Lower leg skin (tissue), 4 donors: ENCODE results near the gene CABP7. TPM values are rescaled to one million over a fixed set of nuclear protein-coding genes. Genes with fewer than 3 reads are reported as not detected.

Experiments used
- DNase-seq, 2 donors: peaks; one replicate each; pipeline ENCODE4 v3.0.0-alpha.2; 2019; ENCODE audit warnings: low spot score in 2 of 2
- H3K4me3 ChIP-seq: fragments of 200-600 bp; sonication (generic); 2 replicates; pipeline ENCODE4 v1.5.1; 2017; ENCODE audit warnings: mild to moderate bottlenecking, low read depth; ENCODE audit not compliant: poor library complexity, severe bottlenecking
- POLR2A ChIP-seq, 2 donors: fragments of 450-650 bp; IDR thresholded peaks; one replicate each; pipeline ENCODE4 v1.6.1; 2016 to 2017; ENCODE audit warnings: antibody characterized with exemption in 2 of 2, mild to moderate bottlenecking in 1 of 2, moderate library complexity in 1 of 2
- WGBS, 2 donors: methylation state at CpG; one replicate each; pipeline ENCODE4 v1.1.5; 2018; 5-methylcytosine and 5-hydroxymethylcytosine counted together
- intact Hi-C: fragments of 100-400 bp; cut with DNase I; formaldehyde crosslinking; loops from one replicate; pipeline ENCODE4 v1.15.0; 2023; ENCODE audit warnings: low total_unique reads
- total RNA-seq, 4 donors: library from RNA; depleted of rRNA; stranded (reverse); fragments of >200 nt; gene quantifications; one replicate each; pipeline ENCODE4 v1.1.0, GENCODE V29; 2016
- TF ChIP-seq, protein P1 (sequence below), 3 donors: fragments of 450-650 bp; IDR thresholded peaks; one replicate each; pipeline ENCODE4 v1.5.1; 2016; ENCODE audit warnings: antibody characterized with exemption in 3 of 3, mild to moderate bottlenecking in 3 of 3, moderate library complexity in 2 of 3

The CABP7 gene
- total RNA-seq, 4 donors from 2014 or later = not detected

DNA sequence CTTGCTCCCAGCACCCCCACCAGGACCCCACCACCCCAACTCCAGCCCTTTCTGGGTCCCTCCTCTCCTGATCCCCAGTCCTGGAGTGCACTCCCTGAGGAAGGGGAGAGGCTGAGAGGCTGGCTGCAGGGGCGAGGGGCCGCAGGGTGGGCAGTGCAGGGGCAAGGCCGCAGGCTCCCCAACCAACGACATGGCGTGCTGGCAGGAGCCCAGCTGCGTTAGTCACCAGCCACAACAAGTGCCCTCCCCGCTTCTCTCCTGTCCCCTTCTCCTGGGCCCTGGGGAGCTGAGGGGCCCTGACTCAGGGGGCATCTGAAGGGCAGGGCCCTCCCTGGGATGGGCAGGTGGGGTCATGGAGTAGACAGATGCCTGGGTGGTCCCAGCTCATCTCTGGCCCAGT lies 2.3 kb downstream of the CABP7 start:
- DNase-seq = no peak
- 72 to 89% methylated on average over 3 to 7 of the region's 7 CpGs for WGBS, 2 donors
- intact Hi-C loops = no loop called here
- TF ChIP-seq POLR2A (IDR thresholded peaks at IDR 0.05) = no peak
- TF ChIP-seq, protein P1, sequence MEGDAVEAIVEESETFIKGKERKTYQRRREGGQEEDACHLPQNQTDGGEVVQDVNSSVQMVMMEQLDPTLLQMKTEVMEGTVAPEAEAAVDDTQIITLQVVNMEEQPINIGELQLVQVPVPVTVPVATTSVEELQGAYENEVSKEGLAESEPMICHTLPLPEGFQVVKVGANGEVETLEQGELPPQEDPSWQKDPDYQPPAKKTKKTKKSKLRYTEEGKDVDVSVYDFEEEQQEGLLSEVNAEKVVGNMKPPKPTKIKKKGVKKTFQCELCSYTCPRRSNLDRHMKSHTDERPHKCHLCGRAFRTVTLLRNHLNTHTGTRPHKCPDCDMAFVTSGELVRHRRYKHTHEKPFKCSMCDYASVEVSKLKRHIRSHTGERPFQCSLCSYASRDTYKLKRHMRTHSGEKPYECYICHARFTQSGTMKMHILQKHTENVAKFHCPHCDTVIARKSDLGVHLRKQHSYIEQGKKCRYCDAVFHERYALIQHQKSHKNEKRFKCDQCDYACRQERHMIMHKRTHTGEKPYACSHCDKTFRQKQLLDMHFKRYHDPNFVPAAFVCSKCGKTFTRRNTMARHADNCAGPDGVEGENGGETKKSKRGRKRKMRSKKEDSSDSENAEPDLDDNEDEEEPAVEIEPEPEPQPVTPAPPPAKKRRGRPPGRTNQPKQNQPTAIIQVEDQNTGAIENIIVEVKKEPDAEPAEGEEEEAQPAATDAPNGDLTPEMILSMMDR (IDR thresholded peaks at IDR 0.05) = no peak
- H3K4me3 ChIP-seq = no peak overlapping the region

DNA sequence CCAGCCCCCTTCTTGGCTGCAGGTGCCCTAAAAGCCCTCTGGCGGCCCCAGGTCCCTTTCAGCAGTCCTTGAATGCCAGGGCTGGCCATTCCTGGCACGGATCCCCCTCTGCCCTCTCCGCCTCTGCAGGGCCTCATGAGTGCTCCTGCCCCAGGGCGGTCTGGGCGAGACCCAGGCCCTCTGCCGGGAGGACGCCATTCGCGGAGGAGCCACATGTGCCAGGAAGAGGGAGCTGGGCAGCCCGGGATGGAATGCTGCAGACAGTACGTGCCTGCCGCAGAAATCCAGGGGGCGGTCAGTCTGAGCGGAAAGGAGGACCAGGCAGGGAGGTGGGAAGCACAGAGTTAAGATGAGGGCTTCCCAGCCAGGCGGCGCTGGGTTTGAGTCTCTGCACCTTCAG lies 2.8 kb downstream of the CABP7 start:
- TF ChIP-seq, protein P1 (IDR thresholded peaks at IDR 0.05) = no peak
- TF ChIP-seq POLR2A (IDR thresholded peaks at IDR 0.05) = no peak
- H3K4me3 ChIP-seq = no peak overlapping the region
- WGBS, 2 donors = 75 to 81% methylated on average over 15 to 16 of the region's 16 CpGs
- no peak for DNase-seq
- intact Hi-C loops = no loop called here

DNA sequence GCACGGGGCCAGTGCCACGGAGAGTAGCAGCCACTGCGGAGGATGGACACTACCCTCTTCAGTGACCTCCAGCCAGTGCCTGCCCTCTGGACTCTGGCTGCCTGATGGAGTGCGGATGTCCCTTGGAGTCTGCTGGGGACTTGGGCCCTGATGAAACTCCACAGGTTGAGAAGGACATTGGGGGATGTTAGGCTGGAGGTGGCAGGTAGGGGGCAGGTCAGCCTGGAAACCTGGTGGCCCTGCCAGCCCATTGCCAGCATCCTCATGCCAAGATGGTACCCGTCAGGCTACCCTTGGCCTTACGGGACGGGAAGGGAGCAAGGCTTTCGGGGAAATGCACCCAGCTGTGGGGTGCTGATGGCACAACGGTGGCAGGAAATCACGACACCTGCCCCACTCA lies 4.0 kb downstream of the CABP7 start:
- H3K4me3 ChIP-seq = no peak overlapping the region
- intact Hi-C loops = no loop called here
- TF ChIP-seq, protein P1 (IDR thresholded peaks at IDR 0.05) = no peak
- TF ChIP-seq POLR2A (IDR thresholded peaks at IDR 0.05) = no peak
- no peak for DNase-seq
- 93 to 100% methylated on average over 1 to 10 of the region's 10 CpGs for WGBS, 2 donors

DNA sequence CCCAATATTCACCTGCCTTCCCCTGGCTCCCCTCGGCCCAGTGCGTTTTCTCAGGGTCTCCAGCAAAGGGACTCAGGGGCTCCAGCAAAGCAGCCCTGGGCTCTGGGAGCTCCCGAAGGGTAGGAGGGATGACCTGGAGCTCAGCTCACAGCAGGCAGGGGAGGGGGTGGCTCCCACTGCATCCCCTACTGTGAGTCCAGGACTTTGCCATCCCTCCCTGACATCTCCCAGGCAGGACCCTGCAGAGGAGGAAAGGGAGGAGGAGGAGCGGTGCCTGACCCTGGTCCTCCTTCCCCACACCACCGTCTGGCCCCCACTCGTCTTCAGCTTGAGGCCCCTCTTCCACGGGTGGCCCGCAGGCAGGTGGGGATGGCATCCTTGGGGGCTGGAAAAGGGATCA lies 5.0 kb downstream of the CABP7 start:
- TF ChIP-seq, protein P1 (IDR thresholded peaks at IDR 0.05) = no peak
- no peak for TF ChIP-seq POLR2A (IDR thresholded peaks at IDR 0.05)
- WGBS, 2 donors = 73 to 74% methylated on average over 6 to 8 of the region's 8 CpGs
- no peak overlapping the region for H3K4me3 ChIP-seq
- DNase-seq = no peak
- intact Hi-C loops = no loop called here

DNA sequence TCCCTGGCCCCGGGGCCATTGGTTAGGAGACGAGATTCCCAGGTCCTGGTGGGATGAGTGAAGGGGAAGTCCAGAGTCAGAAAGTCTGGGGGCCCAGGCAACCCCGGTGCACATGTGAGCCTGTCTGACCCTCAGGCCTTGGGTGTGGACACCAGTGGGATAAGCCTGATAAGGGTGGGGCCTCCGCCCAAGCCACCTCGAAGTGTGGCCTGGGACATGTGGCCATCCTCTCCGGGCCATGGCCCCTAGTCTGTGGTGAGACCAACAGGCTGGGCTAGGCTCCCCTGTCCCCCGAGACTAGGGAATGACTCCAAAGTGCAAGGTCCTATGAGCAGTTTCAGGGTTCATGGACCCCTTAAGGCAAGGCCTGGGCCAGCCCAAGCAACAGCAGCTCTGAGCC lies 6.3 kb downstream of the CABP7 start:
- 72 to 75% methylated on average over 7 of the region's 7 CpGs for WGBS, 2 donors
- no peak overlapping the region for H3K4me3 ChIP-seq
- intact Hi-C loops = no loop called here
- no peak for DNase-seq
- no peak for TF ChIP-seq POLR2A (IDR thresholded peaks at IDR 0.05)
- TF ChIP-seq, protein P1 (IDR thresholded peaks at IDR 0.05) = no peak

DNA sequence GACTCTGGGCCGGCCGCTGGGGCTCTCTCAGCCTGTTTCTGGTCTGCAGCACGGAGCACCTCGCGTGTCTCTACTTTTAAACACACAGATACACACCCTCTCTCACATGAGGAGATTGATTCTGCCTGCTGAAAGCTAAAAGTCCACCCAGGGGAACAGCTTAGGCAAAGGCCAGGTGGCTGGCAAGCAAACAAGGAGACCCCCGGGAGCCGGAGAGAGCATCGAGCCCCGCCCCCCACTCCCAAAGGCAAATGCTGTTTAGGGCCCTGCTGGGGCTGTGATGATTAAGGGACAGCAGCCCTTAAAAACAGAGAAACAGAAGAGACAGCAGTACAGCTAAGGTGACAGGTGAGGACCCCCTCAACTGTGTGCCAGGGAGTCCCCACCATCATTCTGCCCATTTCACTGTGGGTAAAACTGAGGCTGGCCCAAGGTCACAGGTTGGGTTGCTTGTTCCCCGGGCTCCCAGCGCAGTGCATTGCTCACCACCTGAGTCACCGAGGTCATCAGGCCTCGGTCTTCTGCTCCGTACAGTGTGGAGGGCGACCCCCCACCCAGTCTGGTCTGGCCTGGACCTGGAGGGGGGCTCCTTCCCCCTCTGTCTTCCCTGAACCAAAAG lies 6.8 kb downstream of the CABP7 start:
- intact Hi-C loops = no loop called here
- TF ChIP-seq POLR2A (IDR thresholded peaks at IDR 0.05) = no peak
- TF ChIP-seq, protein P1 (IDR thresholded peaks at IDR 0.05) = no peak
- no peak overlapping the region for H3K4me3 ChIP-seq
- DNase-seq = no peak
- WGBS, 2 donors = 48 to 50% methylated on average over 15 of the region's 15 CpGs
